ENCODE measurements around the gene MARCHF3. TPM values are rescaled to one million over a fixed set of nuclear protein-coding genes. Genes with fewer than 3 reads are reported as not detected.

Gene MARCHF3
- total and polyA plus RNA-seq, 10 donors: 2.3 to 14.8 (median 10.9) TPM

DNA sequence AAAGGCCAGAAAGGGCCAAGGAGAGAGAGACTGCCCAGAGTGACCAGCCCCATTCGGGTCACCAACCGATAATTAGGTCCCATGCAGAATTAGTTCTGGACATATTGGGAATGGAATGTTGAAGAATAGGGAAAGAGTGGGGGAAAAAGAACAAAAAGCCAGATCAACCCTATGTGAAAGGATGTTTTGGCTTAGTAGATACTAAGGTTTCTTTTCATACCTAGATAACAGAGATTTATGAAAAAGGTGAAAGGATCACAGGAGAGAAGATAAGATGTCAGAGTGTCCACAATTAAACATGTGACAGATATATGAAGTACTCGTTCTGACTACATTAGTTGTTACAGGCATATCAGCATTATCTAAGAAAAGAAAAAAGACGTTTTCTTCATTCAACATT, 52.1 kb downstream of the MARCHF3 start:
- H3K27me3 ChIP-seq (replicated peaks in 1 of 7): no peaks in the 10 kb centered on the region
- H3K4me3 ChIP-seq: no peak overlapping the region
- intact Hi-C loops (cut with DNase I; ENCODE audit: low total_unique reads): no loop called here
- no peak for TF ChIP-seq POLR2AphosphoS5 (IDR thresholded peaks at IDR 0.05)
- TF ChIP-seq POLR2A (IDR thresholded peaks at IDR 0.05): no peak
- no peak for TF ChIP-seq CTCF (IDR thresholded peaks at IDR 0.05 in 8 of 11, conservative IDR thresholded peaks at IDR 0.05 in 3 of 11)
- no peaks in the 10 kb centered on the region for H3K36me3 ChIP-seq
- peaks cover 0 to 44% (median 3%) of the 10 kb centered on the region in 6 donors for H3K4me1 ChIP-seq
- H3K27ac ChIP-seq: no peak overlapping the region
- no peak for DNase-seq
- WGBS, 5 donors: 86 to 93% (median 90%) methylated on average over 4 of the region's 4 CpGs
- H3K9me3 ChIP-seq: no peaks in the 10 kb centered on the region

- WGBS, 5 donors: 70 to 82% (median 80%) methylated on average over 5 to 6 of the region's 6 CpGs
- peak; percentile 72 for DNase-seq
- Histone ChIP-seq H3K4me1 (peaks cover 8 to 55% (median 19%) of the 10 kb centered on the region in 6 donors), H3K27me3 (replicated peaks in 1 of 7) (no peaks in the 10 kb centered on the region), H3K9me3 (no peaks in the 10 kb centered on the region), H3K27ac (no peak overlapping the region), H3K36me3 (no peaks in the 10 kb centered on the region), H3K4me3 (no peak overlapping the region)
- TF ChIP-seq POLR2AphosphoS5 (IDR thresholded peaks at IDR 0.05) (no peak), CTCF (IDR thresholded peaks at IDR 0.05 in 8 of 11, conservative IDR thresholded peaks at IDR 0.05 in 3 of 11) (no peak), POLR2A (IDR thresholded peaks at IDR 0.05) (no peak)
- intact Hi-C loops (cut with DNase I; ENCODE audit: low total_unique reads): no loop called here
Measured at GRCh38 chr5:126976520-126977172, 53.7 kb downstream of the MARCHF3 start.

DNA sequence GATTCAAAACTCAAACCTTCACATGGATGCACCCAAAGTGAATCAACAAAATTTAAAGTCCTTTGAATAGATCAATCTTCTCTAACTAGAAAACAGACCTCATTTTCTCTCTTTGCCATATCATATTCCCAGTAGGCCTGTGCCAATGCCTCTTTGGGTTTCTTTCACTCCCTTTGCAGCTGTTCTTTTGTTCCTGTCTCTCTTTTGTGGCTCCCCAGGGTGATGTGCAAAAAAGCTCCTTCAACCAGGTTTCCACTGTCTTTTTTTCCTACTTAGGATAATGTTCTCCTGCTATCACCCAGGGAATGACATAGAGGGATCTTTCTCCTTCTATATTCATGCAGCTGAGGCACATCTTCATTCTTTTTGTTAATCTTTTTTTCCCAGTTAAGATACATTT, 54.6 kb downstream of the MARCHF3 start:
- Histone ChIP-seq H3K27me3 (replicated peaks in 1 of 7) (no peaks in the 10 kb centered on the region), H3K4me1 (peaks cover 15 to 63% (median 28%) of the 10 kb centered on the region in 6 donors), H3K4me3 (no peak overlapping the region), H3K27ac (no peak overlapping the region), H3K9me3 (no peaks in the 10 kb centered on the region), H3K36me3 (no peaks in the 10 kb centered on the region)
- TF ChIP-seq POLR2A (IDR thresholded peaks at IDR 0.05): no peak
- no peak for TF ChIP-seq POLR2AphosphoS5 (IDR thresholded peaks at IDR 0.05)
- no peak for TF ChIP-seq CTCF (IDR thresholded peaks at IDR 0.05 in 8 of 11, conservative IDR thresholded peaks at IDR 0.05 in 3 of 11)
- intact Hi-C loops (cut with DNase I; ENCODE audit: low total_unique reads): no loop called here
- no peak for DNase-seq

- Histone ChIP-seq H3K4me1 (peaks cover 19 to 66% (median 41%) of the 10 kb centered on the region in 6 donors), H3K36me3 (no peaks in the 10 kb centered on the region), H3K27me3 (replicated peaks in 1 of 7) (no peaks in the 10 kb centered on the region), H3K9me3 (no peaks in the 10 kb centered on the region), H3K4me3 (no peak overlapping the region), H3K27ac (peak overlapping the region; percentile 8 to 86 (median 72))
- TF ChIP-seq CTCF (IDR thresholded peaks at IDR 0.05 in 8 of 11, conservative IDR thresholded peaks at IDR 0.05 in 3 of 11) (no peak), POLR2AphosphoS5 (IDR thresholded peaks at IDR 0.05) (no peak)
- DNase-seq: peak; percentile 69
- intact Hi-C loops (cut with DNase I; ENCODE audit: low total_unique reads): no loop called here
- 62 to 76% (median 69%) methylated on average over 6 of the region's 6 CpGs for WGBS, 5 donors
Measured at GRCh38 chr5:126973193-126973592, 57.2 kb downstream of the MARCHF3 start.

Measured in spleen (tissue), 11 donors.